DOHH2 (cell line): Measurements from ENCODE around the gene PLA2G4A.

Experiments used
- CTCF ChIP-seq: fragments of 200-600 bp; sonication (generic); IDR thresholded peaks from one replicate; pipeline ENCODE4 v1.5.1; 2014; ENCODE audit warnings: antibody characterized with exemption, mild to moderate bottlenecking, low read depth, low read length; ENCODE audit not compliant: poor library complexity, severe bottlenecking
- EZH2phosphoT487 ChIP-seq: fragments of 200-600 bp; sonication (generic); IDR thresholded peaks from 2 replicates; pipeline ENCODE4 v1.6.1; 2017; ENCODE audit warnings: borderline replicate concordance, mild to moderate bottlenecking, antibody characterized with exemption, low read length, moderate library complexity, mixed read lengths

- TF ChIP-seq CTCF, result no peak
- TF ChIP-seq EZH2phosphoT487, result no peak
Observed at GRCh38 chr1:187010571-187011309, 182.0 kb downstream of the PLA2G4A start.
